ENCODE measurements around the gene DSCAML1. TPM values are rescaled to one million over a fixed set of nuclear protein-coding genes. Genes with fewer than 3 reads are reported as not detected.
A peak's percentile ranks its signal among the peaks of the same experiment; 100 is the strongest.
"Not testable (repeated sequence)": the region's sequence is repeated elsewhere in the genome, so short reads cannot be mapped to it uniquely, and the experiment has no call there.

DSCAML1 gene
- total RNA-seq, 1 donor from 2014 or later, result 1.3 TPM

DNA sequence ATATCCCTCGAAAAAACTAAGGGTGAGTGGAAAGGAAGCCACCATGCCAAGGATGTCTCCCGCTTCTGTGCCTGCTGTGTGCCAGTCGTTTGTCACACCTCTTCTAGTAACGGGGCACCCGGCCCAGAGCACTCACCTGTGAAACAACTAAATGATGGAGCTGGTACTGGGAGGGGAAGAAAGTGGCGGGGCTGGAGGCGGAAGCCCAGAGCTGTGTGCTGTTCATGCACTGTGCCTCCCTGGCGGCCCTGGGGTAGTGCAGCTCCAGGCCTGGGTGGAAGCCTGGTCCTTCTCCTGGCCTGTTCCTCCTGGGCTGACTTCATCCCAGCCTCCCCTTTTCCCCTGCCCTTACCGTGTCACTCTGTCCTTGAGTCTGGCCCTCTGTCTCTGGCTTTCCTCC lies 339.2 kb downstream of the DSCAML1 start:
- H3K27me3 ChIP-seq, result no peaks in the 10 kb centered on the region
- TF ChIP-seq, protein P1, sequence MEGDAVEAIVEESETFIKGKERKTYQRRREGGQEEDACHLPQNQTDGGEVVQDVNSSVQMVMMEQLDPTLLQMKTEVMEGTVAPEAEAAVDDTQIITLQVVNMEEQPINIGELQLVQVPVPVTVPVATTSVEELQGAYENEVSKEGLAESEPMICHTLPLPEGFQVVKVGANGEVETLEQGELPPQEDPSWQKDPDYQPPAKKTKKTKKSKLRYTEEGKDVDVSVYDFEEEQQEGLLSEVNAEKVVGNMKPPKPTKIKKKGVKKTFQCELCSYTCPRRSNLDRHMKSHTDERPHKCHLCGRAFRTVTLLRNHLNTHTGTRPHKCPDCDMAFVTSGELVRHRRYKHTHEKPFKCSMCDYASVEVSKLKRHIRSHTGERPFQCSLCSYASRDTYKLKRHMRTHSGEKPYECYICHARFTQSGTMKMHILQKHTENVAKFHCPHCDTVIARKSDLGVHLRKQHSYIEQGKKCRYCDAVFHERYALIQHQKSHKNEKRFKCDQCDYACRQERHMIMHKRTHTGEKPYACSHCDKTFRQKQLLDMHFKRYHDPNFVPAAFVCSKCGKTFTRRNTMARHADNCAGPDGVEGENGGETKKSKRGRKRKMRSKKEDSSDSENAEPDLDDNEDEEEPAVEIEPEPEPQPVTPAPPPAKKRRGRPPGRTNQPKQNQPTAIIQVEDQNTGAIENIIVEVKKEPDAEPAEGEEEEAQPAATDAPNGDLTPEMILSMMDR (IDR thresholded peaks at IDR 0.05), result no peak
- intact Hi-C loops (cut with DNase I), result no loop called here
- H3K9me3 ChIP-seq, result no peaks in the 10 kb centered on the region
- ATAC-seq (peak; percentile 5), DNase-seq (peak; percentile 58)
- H3K27ac ChIP-seq, result no peak overlapping the region
- no peak overlapping the region for H3K4me3 ChIP-seq
- no peaks in the 10 kb centered on the region for H3K4me1 ChIP-seq
- no peaks in the 10 kb centered on the region for H3K36me3 ChIP-seq

DNA sequence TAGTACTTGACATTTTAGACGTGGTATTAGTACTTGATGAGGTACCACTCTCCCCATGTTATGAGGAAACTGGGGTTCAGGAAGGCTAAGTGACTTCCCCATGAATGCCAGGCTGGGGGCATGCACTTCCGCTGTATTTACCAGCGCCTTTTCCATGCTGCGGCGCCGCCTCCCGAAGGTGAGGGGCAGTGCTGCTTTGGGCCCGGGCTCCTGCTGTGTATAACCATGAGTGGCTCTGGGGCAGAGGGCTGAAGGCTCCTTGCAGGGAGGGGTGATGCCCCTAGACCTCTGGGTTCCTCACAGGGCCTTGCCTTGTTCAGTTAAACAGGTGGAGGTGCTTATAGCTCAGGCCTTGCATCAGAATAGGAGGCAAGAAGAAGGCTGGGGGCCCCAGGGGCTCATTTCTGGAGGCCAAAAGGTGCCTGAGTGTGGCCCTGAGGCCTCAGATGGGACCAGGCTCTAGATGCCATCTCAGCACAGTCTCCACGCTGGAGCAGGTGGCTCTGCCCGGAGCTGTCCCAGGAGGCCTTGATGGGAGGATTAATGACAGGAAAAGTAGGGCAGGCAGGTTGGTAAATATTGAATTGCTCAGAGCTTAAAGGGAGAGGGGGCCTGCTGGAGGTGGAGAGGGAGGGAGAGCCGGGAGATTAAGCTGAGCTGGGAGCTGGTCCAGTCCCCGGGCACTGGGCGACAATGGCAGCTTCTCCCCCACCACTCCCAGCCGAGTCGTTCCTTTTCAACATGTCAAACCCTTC lies 339.8 kb downstream of the DSCAML1 start:
- no peak for ATAC-seq
- Histone ChIP-seq H3K9me3 (no peaks in the 10 kb centered on the region), H3K4me1 (no peaks in the 10 kb centered on the region), H3K4me3 (no peak overlapping the region), H3K27ac (no peak overlapping the region), H3K27me3 (no peaks in the 10 kb centered on the region), H3K36me3 (no peaks in the 10 kb centered on the region)
- intact Hi-C loops (cut with DNase I), result no loop called here
- TF ChIP-seq, protein P1 (IDR thresholded peaks at IDR 0.05), result no peak
- peak; percentile 43 for DNase-seq

DNA sequence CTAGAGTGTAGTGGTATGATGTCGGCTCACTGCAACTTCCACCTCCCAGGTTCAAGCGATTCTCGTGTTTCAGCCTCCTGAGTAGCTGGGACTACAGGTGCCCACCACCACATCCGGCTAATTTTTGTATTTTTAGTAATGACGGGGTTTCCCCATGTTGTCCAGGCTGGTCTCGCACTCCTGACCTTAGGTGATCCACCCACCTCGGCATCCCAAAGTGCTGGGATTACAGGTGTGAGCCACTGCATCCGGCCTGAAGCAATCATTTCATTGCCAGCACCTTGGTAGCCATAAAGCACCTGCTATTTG lies 340.3 kb downstream of the DSCAML1 start:
- H3K9me3 ChIP-seq; ATAC-seq; H3K36me3 ChIP-seq; H3K27me3 ChIP-seq; intact Hi-C loops (cut with DNase I); H3K27ac ChIP-seq; H3K4me3 ChIP-seq; H3K4me1 ChIP-seq: not testable (repeated sequence)
- DNase-seq, result peak; percentile 26

DNA sequence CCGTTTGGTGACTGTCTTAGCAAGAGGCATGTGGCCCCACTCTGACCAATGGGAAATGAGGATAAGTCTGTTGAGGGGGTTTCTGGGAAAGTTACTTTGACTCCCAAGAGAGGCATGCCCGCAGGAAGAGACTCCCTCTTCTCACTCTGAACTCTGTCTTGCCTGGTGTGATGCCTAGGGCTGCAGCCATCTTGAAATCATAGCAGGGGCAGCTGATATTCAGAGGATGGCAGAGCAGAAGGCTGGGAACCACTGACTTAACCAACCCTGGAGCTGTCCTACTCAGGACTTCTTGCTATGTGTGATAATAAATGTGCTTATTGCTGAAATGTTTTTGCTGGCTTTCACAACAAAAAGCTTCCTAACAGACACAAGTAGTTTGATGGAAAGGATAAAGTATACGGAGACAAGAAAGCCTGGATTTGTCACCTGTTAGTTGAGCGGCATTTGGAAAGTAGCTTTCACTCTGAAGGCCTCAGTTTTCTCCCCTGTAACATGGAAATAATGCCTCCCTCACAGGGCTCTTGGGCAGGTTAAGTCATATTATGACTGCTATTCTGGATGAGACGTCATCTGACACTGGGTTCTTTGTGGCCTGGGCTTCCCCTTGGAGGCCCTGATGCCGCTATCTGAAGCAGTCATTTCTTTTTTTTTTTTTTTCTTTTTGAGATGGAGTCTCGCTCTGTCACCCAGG lies 340.8 kb downstream of the DSCAML1 start:
- DNase-seq, result no peak

DNA sequence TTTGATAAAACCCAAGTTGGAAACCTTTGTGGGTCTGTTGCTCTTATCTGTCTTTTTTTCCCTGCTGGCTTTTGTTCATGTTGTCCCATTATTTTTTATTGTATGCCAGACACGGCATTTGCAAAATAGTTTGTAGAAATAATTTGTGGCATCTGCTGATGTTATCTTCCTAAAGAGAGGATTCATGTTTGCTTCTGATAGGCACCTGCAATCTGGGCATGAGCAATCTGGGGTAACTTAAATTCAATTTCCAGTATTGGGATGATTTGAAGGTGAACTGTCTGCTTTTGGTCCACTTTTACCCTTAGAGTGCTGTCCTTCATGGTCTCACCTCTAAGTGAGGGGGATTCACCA lies 342.5 kb downstream of the DSCAML1 start:
- intact Hi-C loops (cut with DNase I), result no loop called here
- ATAC-seq (no peak), DNase-seq (peak; percentile 10)
- no peaks in the 10 kb centered on the region for H3K36me3 ChIP-seq
- no peaks in the 10 kb centered on the region for H3K9me3 ChIP-seq
- H3K27ac ChIP-seq, result no peak overlapping the region
- H3K4me3 ChIP-seq, result no peak overlapping the region
- TF ChIP-seq, protein P1 (IDR thresholded peaks at IDR 0.05), result no peak
- H3K27me3 ChIP-seq, result no peaks in the 10 kb centered on the region
- no peaks in the 10 kb centered on the region for H3K4me1 ChIP-seq

More for the DNA sequence above, 340.8 kb downstream of the DSCAML1 start:
- TF ChIP-seq, protein P1 (IDR thresholded peaks at IDR 0.05), result no peak
- Histone ChIP-seq H3K36me3 (no peaks in the 10 kb centered on the region), H3K27ac (no peak overlapping the region), H3K4me3 (no peak overlapping the region), H3K27me3 (no peaks in the 10 kb centered on the region), H3K4me1 (no peaks in the 10 kb centered on the region), H3K9me3 (no peaks in the 10 kb centered on the region)
- intact Hi-C loops (cut with DNase I), result no loop called here
- ATAC-seq, result no peak

DNA sequence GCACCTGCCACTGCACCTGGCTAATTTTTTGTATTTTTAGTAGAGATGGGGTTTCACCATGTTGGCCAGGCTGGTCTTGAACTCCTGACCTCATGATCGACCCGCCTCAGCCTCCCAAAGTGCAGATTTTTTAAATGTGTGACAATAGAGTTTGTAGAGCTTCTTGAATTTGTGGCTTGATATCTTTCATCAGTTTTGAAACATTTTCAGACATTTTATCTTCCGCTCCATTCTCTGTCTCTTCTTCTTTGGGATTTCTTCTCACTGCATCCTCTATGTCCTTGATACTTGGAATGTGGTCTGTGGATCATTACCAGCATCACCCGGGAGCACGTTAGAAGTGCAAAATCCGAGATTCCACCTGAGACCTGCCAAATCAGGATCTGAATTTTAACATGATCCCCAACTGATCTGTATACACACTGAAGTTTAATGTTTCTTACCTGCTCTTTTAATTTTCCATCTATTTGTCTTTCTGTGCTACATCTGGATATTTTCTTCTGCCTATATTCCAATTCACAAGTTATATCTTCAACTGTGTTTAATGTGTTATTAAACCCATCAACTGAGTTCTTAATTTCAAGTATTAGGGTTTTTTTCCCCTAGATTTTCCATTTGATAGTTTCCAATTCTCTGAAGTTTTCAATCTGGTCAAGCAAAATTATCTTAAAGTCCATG lies 343.0 kb downstream of the DSCAML1 start:
- TF ChIP-seq, protein P1 (IDR thresholded peaks at IDR 0.05), result no peak
- Histone ChIP-seq H3K27me3 (no peaks in the 10 kb centered on the region), H3K4me1 (no peaks in the 10 kb centered on the region), H3K36me3 (no peaks in the 10 kb centered on the region), H3K9me3 (no peaks in the 10 kb centered on the region), H3K4me3 (no peak overlapping the region), H3K27ac (no peak overlapping the region)
- ATAC-seq (no peak), DNase-seq (no peak)
- intact Hi-C loops (cut with DNase I), result no loop called here
